Liver (tissue), 3 donors: ENCODE results near the gene GLIPR2.

Source experiments
- ATF3 ChIP-seq: IDR thresholded peaks from 2 replicates; pipeline ENCODE4 v1.6.1; 2016; ENCODE audit warnings: antibody characterized with exemption
- CTCF ChIP-seq: fragments of 150-350 bp; IDR thresholded peaks from 2 replicates; pipeline ENCODE4 v1.5.1; 2017; ENCODE audit warnings: improper control_type of control experiment, low read depth, low read length; ENCODE audit not compliant: missing input control
- EGR1 ChIP-seq, 2 donors: IDR thresholded peaks; 2 replicates each; pipeline ENCODE4 v1.6.1; 2016 to 2018; ENCODE audit warnings: antibody characterized with exemption in 2 of 2, low read depth in 2 of 2
- GABPA ChIP-seq, 2 donors: IDR thresholded peaks in 1 of 2; conservative IDR thresholded peaks in 1 of 2; 2 replicates each; pipeline ENCODE4 v1.6.1; 2016; ENCODE audit warnings: antibody characterized with exemption in 2 of 2, mild to moderate bottlenecking in 1 of 2, moderate library complexity in 1 of 2
- SP1 ChIP-seq: IDR thresholded peaks from 2 replicates; pipeline ENCODE4 v1.6.1; 2018; ENCODE audit warnings: antibody characterized with exemption, mild to moderate bottlenecking
- YY1 ChIP-seq: IDR thresholded peaks from 2 replicates; pipeline ENCODE4 v1.6.1; 2016; ENCODE audit warnings: antibody characterized with exemption, mild to moderate bottlenecking
- TF ChIP-seq, protein P1 (sequence below): IDR thresholded peaks from 2 replicates; pipeline ENCODE4 v1.6.1; 2016; ENCODE audit warnings: antibody characterized with exemption
- donor health status: healthy.
- donor health status: healthy.

- no peak for TF ChIP-seq CTCF
- no peak for TF ChIP-seq YY1
- TF ChIP-seq ATF3: no peak
- TF ChIP-seq EGR1 (IDR thresholded peaks at IDR 0.05; ENCODE audit: low read depth in 2 of 2): no peak
- TF ChIP-seq SP1: no peak
- TF ChIP-seq, protein P1, sequence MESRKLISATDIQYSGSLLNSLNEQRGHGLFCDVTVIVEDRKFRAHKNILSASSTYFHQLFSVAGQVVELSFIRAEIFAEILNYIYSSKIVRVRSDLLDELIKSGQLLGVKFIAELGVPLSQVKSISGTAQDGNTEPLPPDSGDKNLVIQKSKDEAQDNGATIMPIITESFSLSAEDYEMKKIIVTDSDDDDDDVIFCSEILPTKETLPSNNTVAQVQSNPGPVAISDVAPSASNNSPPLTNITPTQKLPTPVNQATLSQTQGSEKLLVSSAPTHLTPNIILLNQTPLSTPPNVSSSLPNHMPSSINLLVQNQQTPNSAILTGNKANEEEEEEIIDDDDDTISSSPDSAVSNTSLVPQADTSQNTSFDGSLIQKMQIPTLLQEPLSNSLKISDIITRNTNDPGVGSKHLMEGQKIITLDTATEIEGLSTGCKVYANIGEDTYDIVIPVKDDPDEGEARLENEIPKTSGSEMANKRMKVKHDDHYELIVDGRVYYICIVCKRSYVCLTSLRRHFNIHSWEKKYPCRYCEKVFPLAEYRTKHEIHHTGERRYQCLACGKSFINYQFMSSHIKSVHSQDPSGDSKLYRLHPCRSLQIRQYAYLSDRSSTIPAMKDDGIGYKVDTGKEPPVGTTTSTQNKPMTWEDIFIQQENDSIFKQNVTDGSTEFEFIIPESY: no peak
- no peak for TF ChIP-seq GABPA (IDR thresholded peaks at IDR 0.05 in 1 of 2, conservative IDR thresholded peaks at IDR 0.05 in 1 of 2)
These were observed 27.5 kb upstream of the GLIPR2 start for GRCh38 chr9:36109071-36109470.
